Activated naive CD8-positive, alpha-beta T cell (primary cell): ENCODE measurements around the gene TFF1.
A peak's percentile ranks its signal among the peaks of the same experiment; 100 is the strongest.
"Not testable (repeated sequence)": the region's sequence is repeated elsewhere in the genome, so short reads cannot be mapped to it uniquely, and the experiment has no call there.

Source experiments
- H3K27ac Mint-ChIP-seq: one replicate; pipeline ENCODE4 v1.8.0; 2021; ENCODE audit warnings: mixed read lengths
- H3K27me3 Mint-ChIP-seq: one replicate; pipeline ENCODE4 v1.8.0; 2021; ENCODE audit warnings: mixed read lengths
- H3K36me3 Mint-ChIP-seq: one replicate; pipeline ENCODE4 v1.8.0; 2021; ENCODE audit warnings: mixed read lengths
- H3K4me1 Mint-ChIP-seq: one replicate; pipeline ENCODE4 v1.8.0; 2021; ENCODE audit warnings: low read depth, mixed read lengths
- H3K4me3 Mint-ChIP-seq: one replicate; pipeline ENCODE4 v1.8.0; 2021; ENCODE audit warnings: mild to moderate bottlenecking, mixed read lengths
- H3K9me3 Mint-ChIP-seq: one replicate; pipeline ENCODE4 v1.8.0; 2021; ENCODE audit warnings: low read depth, mixed read lengths

TFF1 gene

GRCh38 chr21:42366292-42367010 is at the start of gene TFF1:
TFF1 (minus strand) TSS chr21:42366535; CDS start chr21:42366495, 40 bp downstream.
- Mint-ChIP-seq H3K27me3 (peaks cover 1% of the 10 kb centered on the region), H3K36me3 (no peaks in the 10 kb centered on the region), H3K4me1 (peaks cover 9% of the 10 kb centered on the region), H3K4me3 (no peak within 1 kb of the TSS), H3K27ac (no peak within 1 kb of the TSS), H3K9me3 (no peaks in the 10 kb centered on the region)

GRCh38 chr21:42414928-42415769 is 48.8 kb upstream of the TFF1 start:
- H3K9me3 Mint-ChIP-seq, result no peaks in the 10 kb centered on the region
- H3K4me3 Mint-ChIP-seq, result peak overlapping the region; percentile 78
- peaks cover 64% of the 10 kb centered on the region for H3K4me1 Mint-ChIP-seq
- peaks cover 27% of the 10 kb centered on the region for H3K36me3 Mint-ChIP-seq
- no peaks in the 10 kb centered on the region for H3K27me3 Mint-ChIP-seq
- H3K27ac Mint-ChIP-seq, result peak overlapping the region; percentile 100

GRCh38 chr21:42414553-42414927 is 48.2 kb upstream of the TFF1 start:
- peaks cover 28% of the 10 kb centered on the region for H3K36me3 Mint-ChIP-seq
- peaks cover 67% of the 10 kb centered on the region for H3K4me1 Mint-ChIP-seq
- H3K27ac Mint-ChIP-seq, result peak overlapping the region; percentile 100
- no peaks in the 10 kb centered on the region for H3K27me3 Mint-ChIP-seq
- H3K4me3 Mint-ChIP-seq, result peak overlapping the region; percentile 78
- H3K9me3 Mint-ChIP-seq, result no peaks in the 10 kb centered on the region

- peak overlapping the region; percentile 46 for H3K4me3 Mint-ChIP-seq
Measured at GRCh38 chr21:42414066-42414465, 47.7 kb upstream of the TFF1 start.

GRCh38 chr21:42413500-42413899 is 47.2 kb upstream of the TFF1 start:
- Mint-ChIP-seq H3K4me3 (peak overlapping the region; percentile 46), H3K4me1 (peaks cover 65% of the 10 kb centered on the region), H3K9me3 (no peaks in the 10 kb centered on the region), H3K27ac (peak overlapping the region; percentile 100), H3K36me3 (peaks cover 19% of the 10 kb centered on the region), H3K27me3 (no peaks in the 10 kb centered on the region)

More at GRCh38 chr21:42414066-42414465, 47.7 kb upstream of the TFF1 start:
- peaks cover 67% of the 10 kb centered on the region for H3K4me1 Mint-ChIP-seq
- H3K9me3 Mint-ChIP-seq, result no peaks in the 10 kb centered on the region
- peaks cover 23% of the 10 kb centered on the region for H3K36me3 Mint-ChIP-seq
- H3K27me3 Mint-ChIP-seq, result no peaks in the 10 kb centered on the region
- H3K27ac Mint-ChIP-seq, result peak overlapping the region; percentile 100

- H3K9me3 Mint-ChIP-seq, result no peaks in the 10 kb centered on the region
- peaks cover 66% of the 10 kb centered on the region for H3K4me1 Mint-ChIP-seq
- peak overlapping the region; percentile 100 for H3K27ac Mint-ChIP-seq
- no peak overlapping the region for H3K4me3 Mint-ChIP-seq
- H3K36me3 Mint-ChIP-seq, result peaks cover 19% of the 10 kb centered on the region
- no peaks in the 10 kb centered on the region for H3K27me3 Mint-ChIP-seq
Measured at GRCh38 chr21:42413093-42413492, 46.8 kb upstream of the TFF1 start.

- H3K27me3 Mint-ChIP-seq, result no peaks in the 10 kb centered on the region
- H3K27ac Mint-ChIP-seq, result no peak overlapping the region
- no peak overlapping the region for H3K4me3 Mint-ChIP-seq
- H3K9me3 Mint-ChIP-seq, result no peaks in the 10 kb centered on the region
- H3K36me3 Mint-ChIP-seq, result peaks cover 19% of the 10 kb centered on the region
- peaks cover 69% of the 10 kb centered on the region for H3K4me1 Mint-ChIP-seq
Measured at GRCh38 chr21:42412636-42412933, 46.2 kb upstream of the TFF1 start.

- peaks cover 18% of the 10 kb centered on the region for H3K36me3 Mint-ChIP-seq
- no peak overlapping the region for H3K4me3 Mint-ChIP-seq
- peaks cover 71% of the 10 kb centered on the region for H3K4me1 Mint-ChIP-seq
- H3K9me3 Mint-ChIP-seq, result no peaks in the 10 kb centered on the region
- no peaks in the 10 kb centered on the region for H3K27me3 Mint-ChIP-seq
- H3K27ac Mint-ChIP-seq, result no peak overlapping the region
Measured at GRCh38 chr21:42411891-42412635, 45.7 kb upstream of the TFF1 start.

- H3K27ac Mint-ChIP-seq, result no peak overlapping the region
- H3K4me1 Mint-ChIP-seq, result peaks cover 72% of the 10 kb centered on the region
- H3K9me3 Mint-ChIP-seq, result no peaks in the 10 kb centered on the region
- peaks cover 23% of the 10 kb centered on the region for H3K36me3 Mint-ChIP-seq
- H3K27me3 Mint-ChIP-seq, result no peaks in the 10 kb centered on the region
- no peak overlapping the region for H3K4me3 Mint-ChIP-seq
Measured at GRCh38 chr21:42411197-42411869, 45.0 kb upstream of the TFF1 start.

GRCh38 chr21:42409366-42409765 is 43.0 kb upstream of the TFF1 start:
- Mint-ChIP-seq H3K27me3 (no peaks in the 10 kb centered on the region), H3K27ac (peak overlapping the region; percentile 80), H3K4me1 (peaks cover 67% of the 10 kb centered on the region), H3K36me3 (peaks cover 23% of the 10 kb centered on the region), H3K9me3 (no peaks in the 10 kb centered on the region), H3K4me3 (peak overlapping the region; percentile 54)

GRCh38 chr21:42408718-42409117 is 42.4 kb upstream of the TFF1 start:
- H3K9me3 Mint-ChIP-seq, H3K27me3 Mint-ChIP-seq: not testable (repeated sequence)
- Mint-ChIP-seq H3K27ac (peak overlapping the region; percentile 80), H3K36me3 (peaks cover 20% of the 10 kb centered on the region), H3K4me3 (peak overlapping the region; percentile 54), H3K4me1 (peaks cover 63% of the 10 kb centered on the region)

- Mint-ChIP-seq H3K27me3 (no peaks in the 10 kb centered on the region), H3K27ac (peak overlapping the region; percentile 96), H3K4me1 (peaks cover 66% of the 10 kb centered on the region), H3K36me3 (peaks cover 15% of the 10 kb centered on the region), H3K9me3 (no peaks in the 10 kb centered on the region), H3K4me3 (peak overlapping the region; percentile 94)
Measured at GRCh38 chr21:42407476-42407875, 41.1 kb upstream of the TFF1 start.

GRCh38 chr21:42406866-42407265 is 40.5 kb upstream of the TFF1 start:
- H3K27me3 Mint-ChIP-seq, result no peaks in the 10 kb centered on the region
- H3K4me1 Mint-ChIP-seq, result peaks cover 68% of the 10 kb centered on the region
- H3K4me3 Mint-ChIP-seq, result peak overlapping the region; percentile 94
- H3K9me3 Mint-ChIP-seq, result peaks cover 4% of the 10 kb centered on the region
- H3K27ac Mint-ChIP-seq, result peak overlapping the region; percentile 96
- H3K36me3 Mint-ChIP-seq, result peaks cover 16% of the 10 kb centered on the region

- H3K36me3 Mint-ChIP-seq, result peaks cover 21% of the 10 kb centered on the region
- peak overlapping the region; percentile 96 for H3K27ac Mint-ChIP-seq
- no peaks in the 10 kb centered on the region for H3K27me3 Mint-ChIP-seq
- peaks cover 9% of the 10 kb centered on the region for H3K9me3 Mint-ChIP-seq
- H3K4me1 Mint-ChIP-seq, result peaks cover 74% of the 10 kb centered on the region
- H3K4me3 Mint-ChIP-seq, result peak overlapping the region; percentile 94
Measured at GRCh38 chr21:42406201-42406621, 39.9 kb upstream of the TFF1 start.
